HEK293T (cell line): Measurements from ENCODE around the gene GIN1.
"Not testable (repeated sequence)": the region's sequence is repeated elsewhere in the genome, so short reads cannot be mapped to it uniquely, and the experiment has no call there.

Experiments used
- ARNT ChIP-seq: fragments of 450-650 bp; IDR thresholded peaks from 2 replicates; pipeline ENCODE4 v1.6.1; 2017; ENCODE audit warnings: mild to moderate bottlenecking
- BHLHE40 ChIP-seq: fragments of 450-650 bp; IDR thresholded peaks from 2 replicates; pipeline ENCODE4 v1.6.1; 2016; ENCODE audit warnings: mild to moderate bottlenecking, moderate library complexity, borderline replicate concordance
- ELF4 ChIP-seq: fragments of 450-650 bp; IDR thresholded peaks from 2 replicates; pipeline ENCODE4 v1.6.1; 2017; ENCODE audit warnings: antibody characterized with exemption
- FOXA1 ChIP-seq: fragments of 450-650 bp; IDR thresholded peaks from 2 replicates; pipeline ENCODE4 v1.6.1; 2016; ENCODE audit warnings: mild to moderate bottlenecking
- L3MBTL2 ChIP-seq: fragments of 450-650 bp; conservative IDR thresholded peaks from 2 replicates; pipeline ENCODE4 v1.6.1; 2016; ENCODE audit warnings: mild to moderate bottlenecking
- NFRKB ChIP-seq: fragments of 450-650 bp; IDR thresholded peaks from 2 replicates; pipeline ENCODE4 v1.6.1; 2016; ENCODE audit warnings: mild to moderate bottlenecking, moderate library complexity
- PKNOX1 ChIP-seq: fragments of 450-650 bp; IDR thresholded peaks from 2 replicates; pipeline ENCODE4 v1.6.1; 2016
- SP1 ChIP-seq: fragments of 450-650 bp; IDR thresholded peaks from 2 replicates; pipeline ENCODE4 v1.6.1; 2017
- SUZ12 ChIP-seq: fragments of 450-650 bp; IDR thresholded peaks from 2 replicates; pipeline ENCODE4 v1.6.1; 2016; ENCODE audit warnings: mild to moderate bottlenecking
- ZNF384 ChIP-seq: fragments of 450-650 bp; IDR thresholded peaks from 2 replicates; pipeline ENCODE4 v1.6.1; 2016

- not testable (repeated sequence) for TF ChIP-seq PKNOX1, ZNF384, BHLHE40, L3MBTL2, SUZ12, FOXA1, SP1, ARNT, ELF4, NFRKB
Measured at GRCh38 chr5:103046706-103047105, 73.2 kb downstream of the GIN1 start.
